Common myeloid progenitor, CD34-positive (primary cell): ENCODE results near the gene ARHGAP15.
A peak's percentile ranks its signal among the peaks of the same experiment; 100 is the strongest.

Experiments used
- CTCF ChIA-PET: fragments of 350-600 bp; sonication (Branson Sonifier 250); formaldehyde crosslinking; loops from one replicate; lab custom pipeline; 2021; ENCODE audit warnings: antibody characterized with exemption; lab: Charles Lee
- POLR2A ChIA-PET: fragments of 350-600 bp; sonication (Branson Sonifier 250); formaldehyde crosslinking; loops from one replicate; lab custom pipeline; 2021; ENCODE audit warnings: antibody characterized with exemption; lab: Charles Lee
- DNase-seq, 3 donors: peaks; one replicate each; pipeline versions ENCODE4 v3.0.0 to v3.0.0-alpha.2; 2013
- H3K27ac ChIP-seq, 2 experiments: 1 replicate in 1 of 2; 2 replicates in 1 of 2; pipeline ENCODE4 v1.7.0; 2013; ENCODE audit warnings: inconsistent platforms in 2 of 2, low read length in 2 of 2, mild to moderate bottlenecking in 2 of 2, low read depth in 1 of 2, moderate library complexity in 1 of 2; ENCODE audit not compliant: severe bottlenecking in 2 of 2, insufficient read depth in 1 of 2, poor library complexity in 1 of 2
- H3K27me3 ChIP-seq, 5 experiments: replicated peaks in 2 of 5; 1 replicate in 3 of 5; 2 replicates in 2 of 5; pipeline versions ENCODE4 v1.6.1 to v1.7.0; 2013; ENCODE audit warnings: low read length in 4 of 5, mild to moderate bottlenecking in 2 of 5, moderate library complexity in 2 of 5, inconsistent platforms in 1 of 5; ENCODE audit not compliant: insufficient read depth in 5 of 5, control insufficient read depth in 4 of 5
- H3K36me3 ChIP-seq, 4 experiments: 1 replicate in 2 of 4; 2 replicates in 2 of 4; pipeline versions ENCODE4 v1.6.1 to v1.7.0; 2013; ENCODE audit warnings: low read length in 3 of 4, control low read depth in 1 of 4, mild to moderate bottlenecking in 1 of 4; ENCODE audit not compliant: control insufficient read depth in 4 of 4, insufficient read depth in 4 of 4
- H3K4me1 ChIP-seq, 4 experiments: 1 replicate in 3 of 4; 2 replicates in 1 of 4; pipeline versions ENCODE4 v1.6.1 to v1.7.1; 2013; ENCODE audit warnings: low read length in 3 of 4, mild to moderate bottlenecking in 3 of 4, control low read depth in 1 of 4, inconsistent platforms in 1 of 4, moderate library complexity in 1 of 4; ENCODE audit not compliant: control insufficient read depth in 4 of 4, insufficient read depth in 4 of 4; ENCODE audit errors: control extremely low read depth in 1 of 4
- H3K4me3 ChIP-seq, 7 experiments: 1 replicate in 4 of 7; 2 replicates in 3 of 7; pipeline versions ENCODE4 v1.5.1 to v1.7.0; 2013; ENCODE audit warnings: mild to moderate bottlenecking in 7 of 7, low read length in 6 of 7, moderate library complexity in 6 of 7, inconsistent platforms in 2 of 7, low read depth in 2 of 7, control low read depth in 1 of 7; ENCODE audit not compliant: insufficient read depth in 4 of 7, control insufficient read depth in 1 of 7; ENCODE audit errors: extremely low read depth in 1 of 7
- H3K9me3 ChIP-seq, 5 experiments: 1 replicate in 4 of 5; 2 replicates in 1 of 5; pipeline versions ENCODE4 v1.6.1 to v1.7.1; 2013; ENCODE audit warnings: low read length in 4 of 5, mild to moderate bottlenecking in 2 of 5, inconsistent platforms in 1 of 5, low read depth in 1 of 5, moderate library complexity in 1 of 5; ENCODE audit not compliant: control insufficient read depth in 4 of 5, insufficient read depth in 2 of 5; ENCODE audit errors: control extremely low read depth in 1 of 5
- WGBS: methylation state at CpG from one replicate; pipeline ENCODE4 v1.1.5; 2013; ENCODE audit not compliant: insufficient coverage; 5-methylcytosine and 5-hydroxymethylcytosine counted together

Gene ARHGAP15

GRCh38 chr2:143622106-143622505 lies 492.9 kb downstream of the ARHGAP15 start:
- Histone ChIP-seq H3K4me3 (no peak overlapping the region), H3K27me3 (no peaks in the 10 kb centered on the region), H3K36me3 (peaks cover 16 to 36% (median 26%) of the 10 kb centered on the region in 4 experiments), H3K4me1 (no peaks in the 10 kb centered on the region), H3K9me3 (peaks cover 0 to 2% (median 0%) of the 10 kb centered on the region in 5 experiments), H3K27ac (no peak overlapping the region)
- 100% methylated on average over 2 of the region's 2 CpGs for WGBS
- ChIA-PET POLR2A (no interaction called here), CTCF (no interaction called here)
- no peak for DNase-seq

- Histone ChIP-seq H3K4me1 (no peaks in the 10 kb centered on the region), H3K9me3 (peaks cover 0 to 2% (median 0%) of the 10 kb centered on the region in 5 experiments), H3K27me3 (no peaks in the 10 kb centered on the region), H3K4me3 (no peak overlapping the region), H3K27ac (no peak overlapping the region), H3K36me3 (peaks cover 21 to 45% (median 27%) of the 10 kb centered on the region in 4 experiments)
- DNase-seq = peak; percentile 14 to 75 (median 51)
- POLR2A ChIA-PET = no interaction called here
- 100% methylated on average over 4 of the region's 6 CpGs for WGBS
- CTCF ChIA-PET = no interaction called here
These were observed 494.2 kb downstream of the ARHGAP15 start for GRCh38 chr2:143623231-143623908.

GRCh38 chr2:143623909-143624260 lies 494.7 kb downstream of the ARHGAP15 start:
- ChIA-PET POLR2A (no interaction called here), CTCF (no interaction called here)
- Histone ChIP-seq H3K27ac (no peak overlapping the region), H3K36me3 (peaks cover 24 to 47% (median 28%) of the 10 kb centered on the region in 4 experiments), H3K27me3 (no peaks in the 10 kb centered on the region), H3K9me3 (peaks cover 0 to 2% (median 0%) of the 10 kb centered on the region in 5 experiments), H3K4me3 (no peak overlapping the region), H3K4me1 (no peaks in the 10 kb centered on the region)
- 99% methylated on average over 7 of the region's 8 CpGs for WGBS
- DNase-seq = no peak

GRCh38 chr2:143629340-143629739 lies 500.1 kb downstream of the ARHGAP15 start:
- ChIA-PET POLR2A (no interaction called here), CTCF (no interaction called here)
- Histone ChIP-seq H3K27me3 (no peaks in the 10 kb centered on the region), H3K27ac (no peak overlapping the region), H3K36me3 (peaks cover 18 to 59% (median 22%) of the 10 kb centered on the region in 4 experiments), H3K4me1 (no peaks in the 10 kb centered on the region), H3K4me3 (no peak overlapping the region), H3K9me3 (peaks cover 0 to 8% (median 0%) of the 10 kb centered on the region in 5 experiments)
- DNase-seq = peak in 2 of 3 donors; percentile 2 to 8

- H3K9me3 ChIP-seq = peaks cover 2 to 22% (median 5%) of the 10 kb centered on the region in 5 experiments
- H3K4me1 ChIP-seq = no peaks in the 10 kb centered on the region
- H3K27me3 ChIP-seq = no peaks in the 10 kb centered on the region
- WGBS = no CpG with 5 or more reads among the region's 3 CpGs
- DNase-seq = no peak
- H3K4me3 ChIP-seq = no peak overlapping the region
- H3K36me3 ChIP-seq = peaks cover 13 to 51% (median 15%) of the 10 kb centered on the region in 4 experiments
- ChIA-PET CTCF (interaction anchor here (0.7 kb wide), 1 partner anchor 506 kb away, joined by 3 read pairs; no protein-coding TSS in a partner anchor), POLR2A (no interaction called here)
- H3K27ac ChIP-seq = no peak overlapping the region
These were observed 503.6 kb downstream of the ARHGAP15 start for GRCh38 chr2:143632751-143633374.

GRCh38 chr2:143633419-143633818 lies 504.2 kb downstream of the ARHGAP15 start:
- Histone ChIP-seq H3K4me1 (no peaks in the 10 kb centered on the region), H3K27ac (no peak overlapping the region), H3K4me3 (no peak overlapping the region), H3K27me3 (no peaks in the 10 kb centered on the region), H3K9me3 (peaks cover 2 to 22% (median 5%) of the 10 kb centered on the region in 5 experiments), H3K36me3 (peaks cover 10 to 47% (median 14%) of the 10 kb centered on the region in 4 experiments)
- CTCF ChIA-PET = interaction anchor here (0.7 kb wide), 1 partner anchor 505 kb away, joined by 3 read pairs; no protein-coding TSS in a partner anchor
- POLR2A ChIA-PET = no interaction called here
- WGBS = no CpG with 5 or more reads among the region's 2 CpGs
- no peak for DNase-seq

GRCh38 chr2:143635302-143635701 lies 506.1 kb downstream of the ARHGAP15 start:
- ChIA-PET POLR2A (no interaction called here), CTCF (no interaction called here)
- no peak for DNase-seq
- Histone ChIP-seq H3K36me3 (peaks cover 6 to 44% (median 13%) of the 10 kb centered on the region in 4 experiments), H3K4me1 (no peaks in the 10 kb centered on the region), H3K27ac (no peak overlapping the region), H3K4me3 (no peak overlapping the region), H3K9me3 (peaks cover 2 to 22% (median 5%) of the 10 kb centered on the region in 5 experiments), H3K27me3 (no peaks in the 10 kb centered on the region)
- WGBS = 100% methylated on average over 2 of the region's 2 CpGs
